Measurements from ENCODE around the gene NAGLU. TPM values are rescaled to one million over a fixed set of nuclear protein-coding genes. Genes with fewer than 3 reads are reported as not detected.
"Not testable (repeated sequence)": the region's sequence is repeated elsewhere in the genome, so short reads cannot be mapped to it uniquely, and the experiment has no call there.

Gene NAGLU
- total RNA-seq, 5 donors from 2014 or later (not counting 1 experiment from before 2014, with no cell fraction given) = 13.2 to 35.1 (median 28.8) TPM

DNA sequence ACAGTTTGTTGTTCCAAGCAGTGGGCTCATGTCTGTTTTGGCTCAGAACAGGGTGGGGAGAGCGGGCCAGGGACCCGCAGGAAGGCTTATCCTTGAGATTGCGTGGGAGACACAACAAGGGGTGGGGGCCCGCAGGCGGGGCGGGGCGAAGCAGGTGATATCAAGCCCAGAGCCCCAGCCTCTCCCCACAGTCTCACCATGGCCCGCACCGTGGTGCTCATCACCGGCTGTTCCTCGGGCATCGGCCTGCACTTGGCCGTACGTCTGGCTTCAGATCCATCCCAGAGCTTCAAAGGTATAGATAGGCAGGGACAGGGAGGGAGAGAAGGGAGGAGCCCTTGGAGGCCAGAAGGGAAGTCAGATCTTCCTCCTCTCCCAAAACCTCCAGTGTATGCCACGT is 16.7 kb downstream of the NAGLU start, which contains the start of gene HSD17B1:
TSS of gene HSD17B1 (plus strand) at position 188 of the 400 bp plus-strand sequence. CDS start at position 199, 11 bp downstream.
- H3K36me3 ChIP-seq (ENCODE audit: control insufficient read depth in 2 of 2, extremely low read depth in 1 of 2, insufficient read depth in 1 of 2, low read length in 1 of 2); H3K9me3 Mint-ChIP-seq; CTCF ChIA-PET; H3K36me3 Mint-ChIP-seq; ATAC-seq (replicated peaks in 1 of 4); H3K27me3 Mint-ChIP-seq; H3K4me3 ChIP-seq (ENCODE audit: control insufficient read depth in 1 of 2, extremely low read depth in 1 of 2, low read length in 1 of 2); DNase-seq; H3K27me3 ChIP-seq (replicated peaks in 1 of 2; ENCODE audit: control insufficient read depth in 2 of 2, extremely low read depth in 1 of 2, insufficient read depth in 2 of 2, low read length in 1 of 2); H3K9me3 ChIP-seq: not testable (repeated sequence)
- POLR2A ChIA-PET = interaction anchor here in 1 of 2 donors (0.6 kb wide), 2 partner anchors 12 to 233 kb away, joined by 3 to 14 read pairs; no protein-coding TSS in a partner anchor
- H3K27ac Mint-ChIP-seq = peak within 1 kb of the TSS; percentile 91 to 93
- peaks cover 3 to 49% of the 10 kb centered on the region in 2 experiments for H3K4me1 ChIP-seq (ENCODE audit: control insufficient read depth in 1 of 2, extremely low read depth in 1 of 2, insufficient read depth in 2 of 2, low read length in 2 of 2)
- peaks cover 29 to 42% (median 30%) of the 10 kb centered on the region in 3 donors for H3K4me1 Mint-ChIP-seq
- H3K4me3 Mint-ChIP-seq = peak within 1 kb of the TSS; percentile 84 to 91 (median 87)
- H3K27ac ChIP-seq (ENCODE audit: low read length) = peak within 1 kb of the TSS; percentile 92
- WGBS (ENCODE audit: insufficient coverage) = no CpG with 5 or more reads among the region's 15 CpGs

GRCh38 chr17:42553161-42553818 is 17.2 kb downstream of the NAGLU start:
- ChIA-PET CTCF (interaction anchor here in 1 of 2 donors (0.6 to 1.0 kb wide), 2 partner anchors 23 to 522 kb away, joined by 3 to 9 read pairs; no protein-coding TSS in a partner anchor), POLR2A (interaction anchor here in 1 of 2 donors (0.6 to 0.7 kb wide), 2 partner anchors 234 to 242 kb away, joined by 3 to 5 read pairs; no protein-coding TSS in a partner anchor)
- Mint-ChIP-seq H3K27me3 (no peaks in the 10 kb centered on the region), H3K9me3 (no peaks in the 10 kb centered on the region), H3K4me1 (peaks cover 29 to 40% (median 30%) of the 10 kb centered on the region in 3 donors), H3K4me3 (peak overlapping the region; percentile 84 to 91 (median 87)), H3K36me3 (no peaks in the 10 kb centered on the region), H3K27ac (peak overlapping the region; percentile 91 to 93)
- no peaks in the 10 kb centered on the region for H3K27me3 ChIP-seq (replicated peaks in 1 of 2; ENCODE audit: control insufficient read depth in 2 of 2, extremely low read depth in 1 of 2, insufficient read depth in 2 of 2, low read length in 1 of 2)
- ATAC-seq (replicated peaks in 1 of 4) = no peak
- H3K9me3 ChIP-seq = no peaks in the 10 kb centered on the region
- 96% methylated on average over 37 of the region's 45 CpGs for WGBS (ENCODE audit: insufficient coverage)
- H3K36me3 ChIP-seq (ENCODE audit: control insufficient read depth in 2 of 2, extremely low read depth in 1 of 2, insufficient read depth in 1 of 2, low read length in 1 of 2) = no peaks in the 10 kb centered on the region
- no peak overlapping the region for H3K27ac ChIP-seq (ENCODE audit: low read length)
- DNase-seq = no peak
- H3K4me3 ChIP-seq (ENCODE audit: control insufficient read depth in 1 of 2, extremely low read depth in 1 of 2, low read length in 1 of 2) = no peak overlapping the region
- peaks cover 3 to 44% of the 10 kb centered on the region in 2 experiments for H3K4me1 ChIP-seq (ENCODE audit: control insufficient read depth in 1 of 2, extremely low read depth in 1 of 2, insufficient read depth in 2 of 2, low read length in 2 of 2)

GRCh38 chr17:42553866-42554249 is 17.8 kb downstream of the NAGLU start:
- peak overlapping the region; percentile 84 to 91 (median 87) for H3K4me3 Mint-ChIP-seq
- H3K9me3 ChIP-seq = no peaks in the 10 kb centered on the region
- DNase-seq (peak in 1 of 35 experiments; percentile 44), ATAC-seq (replicated peaks in 1 of 4) (peak in 2 of 4 experiments; percentile 18 to 21)
- H3K27me3 Mint-ChIP-seq = no peaks in the 10 kb centered on the region
- POLR2A ChIA-PET = interaction anchor here in 1 of 2 donors (0.7 kb wide), 1 partner anchor 242 kb away, joined by 5 read pairs; no protein-coding TSS in a partner anchor
- H3K9me3 Mint-ChIP-seq = no peaks in the 10 kb centered on the region
- no peaks in the 10 kb centered on the region for H3K36me3 ChIP-seq (ENCODE audit: control insufficient read depth in 2 of 2, extremely low read depth in 1 of 2, insufficient read depth in 1 of 2, low read length in 1 of 2)
- WGBS (ENCODE audit: insufficient coverage) = 60% methylated on average over 16 of the region's 16 CpGs
- H3K27ac Mint-ChIP-seq = peak overlapping the region; percentile 91 to 93
- H3K27ac ChIP-seq (ENCODE audit: low read length) = peak overlapping the region; percentile 92
- peaks cover 27 to 37% (median 28%) of the 10 kb centered on the region in 3 donors for H3K4me1 Mint-ChIP-seq
- H3K4me1 ChIP-seq (ENCODE audit: control insufficient read depth in 1 of 2, extremely low read depth in 1 of 2, insufficient read depth in 2 of 2, low read length in 2 of 2) = peaks cover 3 to 38% of the 10 kb centered on the region in 2 experiments
- CTCF ChIA-PET = interaction anchor here in 1 of 2 donors (0.6 to 1.0 kb wide), 4 partner anchors 15 to 210 kb away, joined by 3 to 9 read pairs (median 3); partner anchors contain the start of gene PSMC3IP
- H3K27me3 ChIP-seq (replicated peaks in 1 of 2; ENCODE audit: control insufficient read depth in 2 of 2, extremely low read depth in 1 of 2, insufficient read depth in 2 of 2, low read length in 1 of 2) = no peaks in the 10 kb centered on the region
- H3K36me3 Mint-ChIP-seq = no peaks in the 10 kb centered on the region
- peak overlapping the region; percentile 69 to 83 for H3K4me3 ChIP-seq (ENCODE audit: control insufficient read depth in 1 of 2, extremely low read depth in 1 of 2, low read length in 1 of 2)

DNA sequence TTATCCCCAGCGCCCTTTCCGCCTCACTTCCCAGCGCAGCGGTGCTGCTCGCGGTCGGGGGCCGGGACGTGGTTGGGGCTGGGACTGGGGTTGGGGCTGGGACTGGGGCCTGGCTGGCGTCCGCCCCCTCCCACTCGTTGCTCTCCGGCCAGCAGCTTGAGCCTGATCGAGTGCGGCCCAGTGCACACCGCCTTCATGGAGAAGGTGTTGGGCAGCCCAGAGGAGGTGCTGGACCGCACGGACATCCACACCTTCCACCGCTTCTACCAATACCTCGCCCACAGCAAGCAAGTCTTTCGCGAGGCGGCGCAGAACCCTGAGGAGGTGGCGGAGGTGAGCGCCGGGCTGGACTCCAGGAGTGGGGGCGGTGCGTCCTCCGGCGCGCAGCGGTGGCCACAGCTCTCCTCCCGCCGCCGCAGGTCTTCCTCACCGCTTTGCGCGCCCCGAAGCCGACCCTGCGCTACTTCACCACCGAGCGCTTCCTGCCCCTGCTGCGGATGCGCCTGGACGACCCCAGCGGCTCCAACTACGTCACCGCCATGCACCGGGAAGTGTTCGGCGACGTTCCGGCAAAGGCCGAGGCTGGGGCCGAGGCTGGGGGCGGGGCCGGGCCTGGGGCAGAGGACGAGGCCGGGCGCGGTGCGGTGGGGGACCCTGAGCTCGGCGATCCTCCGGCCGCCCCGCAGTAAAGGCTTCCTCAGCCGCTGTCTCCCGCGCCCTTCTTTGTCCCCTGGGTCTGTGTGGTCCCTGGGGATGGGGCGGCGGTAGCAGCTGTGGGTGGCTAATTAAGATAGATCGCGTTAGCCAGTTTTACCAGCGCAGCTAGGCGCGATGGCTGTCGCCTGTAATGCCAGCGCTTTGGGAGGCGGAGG is 18.4 kb downstream of the NAGLU start:
- H3K27ac ChIP-seq (ENCODE audit: low read length) = peak overlapping the region; percentile 92
- Mint-ChIP-seq H3K4me3 (peak overlapping the region; percentile 84 to 91 (median 87)), H3K27ac (peak overlapping the region; percentile 91 to 93), H3K4me1 (peaks cover 21 to 31% (median 21%) of the 10 kb centered on the region in 3 donors), H3K36me3 (no peaks in the 10 kb centered on the region), H3K27me3 (no peaks in the 10 kb centered on the region), H3K9me3 (no peaks in the 10 kb centered on the region)
- H3K36me3 ChIP-seq (ENCODE audit: control insufficient read depth in 2 of 2, extremely low read depth in 1 of 2, insufficient read depth in 1 of 2, low read length in 1 of 2) = no peaks in the 10 kb centered on the region
- ChIA-PET POLR2A (interaction anchor here (0.5 to 0.7 kb wide), 2 partner anchors 243 to 1086 kb away, joined by 4 to 5 read pairs; no protein-coding TSS in a partner anchor), CTCF (interaction anchor here in 1 of 2 donors (0.6 to 0.9 kb wide), 3 partner anchors 16 to 210 kb away, joined by 3 read pairs; partner anchors contain the start of gene PSMC3IP)
- H3K4me1 ChIP-seq (ENCODE audit: control insufficient read depth in 1 of 2, extremely low read depth in 1 of 2, insufficient read depth in 2 of 2, low read length in 2 of 2) = peaks cover 3 to 36% of the 10 kb centered on the region in 2 experiments
- DNase-seq (peak; percentile 49 to 84 (median 69)), ATAC-seq (replicated peaks in 1 of 4) (peak; percentile 87 to 92 (median 91))
- H3K9me3 ChIP-seq = no peaks in the 10 kb centered on the region
- WGBS (ENCODE audit: insufficient coverage) = under 1% methylated on average over 58 of the region's 82 CpGs
- peak overlapping the region; percentile 69 to 83 for H3K4me3 ChIP-seq (ENCODE audit: control insufficient read depth in 1 of 2, extremely low read depth in 1 of 2, low read length in 1 of 2)
- H3K27me3 ChIP-seq (replicated peaks in 1 of 2; ENCODE audit: control insufficient read depth in 2 of 2, extremely low read depth in 1 of 2, insufficient read depth in 2 of 2, low read length in 1 of 2) = no peaks in the 10 kb centered on the region

GRCh38 chr17:42555122-42555622 is 19.1 kb downstream of the NAGLU start:
- Mint-ChIP-seq H3K27me3 (no peaks in the 10 kb centered on the region), H3K4me1 (peaks cover 21 to 33% (median 21%) of the 10 kb centered on the region in 3 donors), H3K9me3 (no peaks in the 10 kb centered on the region), H3K36me3 (no peaks in the 10 kb centered on the region), H3K27ac (peak overlapping the region; percentile 91 to 93), H3K4me3 (peak overlapping the region; percentile 84 to 91 (median 87))
- Histone ChIP-seq H3K4me1 (ENCODE audit: control insufficient read depth in 1 of 2, extremely low read depth in 1 of 2, insufficient read depth in 2 of 2, low read length in 2 of 2) (peaks cover 3 to 36% of the 10 kb centered on the region in 2 experiments), H3K36me3 (ENCODE audit: control insufficient read depth in 2 of 2, extremely low read depth in 1 of 2, insufficient read depth in 1 of 2, low read length in 1 of 2) (no peaks in the 10 kb centered on the region), H3K4me3 (ENCODE audit: control insufficient read depth in 1 of 2, extremely low read depth in 1 of 2, low read length in 1 of 2) (peak overlapping the region; percentile 69 to 83), H3K27ac (ENCODE audit: low read length) (peak overlapping the region; percentile 92), H3K27me3 (replicated peaks in 1 of 2; ENCODE audit: control insufficient read depth in 2 of 2, extremely low read depth in 1 of 2, insufficient read depth in 2 of 2, low read length in 1 of 2) (no peaks in the 10 kb centered on the region), H3K9me3 (no peaks in the 10 kb centered on the region)
- DNase-seq = no peak
- ChIA-PET POLR2A (interaction anchor here in 1 of 2 donors (0.5 kb wide), 1 partner anchor 1087 kb away, joined by 4 read pairs; no protein-coding TSS in a partner anchor), CTCF (no interaction called here)
- peak in 1 of 4 experiments; percentile 6 for ATAC-seq (replicated peaks in 1 of 4)
- WGBS (ENCODE audit: insufficient coverage) = no CpG with 5 or more reads among the region's 4 CpGs
